IPS DF 4.7 (cell line): ENCODE data around the gene OR5L2.
"Not testable (repeated sequence)": the region's sequence is repeated elsewhere in the genome, so short reads cannot be mapped to it uniquely, and the experiment has no call there.

Experiments
- DNase-seq: peaks from one replicate; pipeline ENCODE4 v3.0.0-alpha.2; 2013; ENCODE audit warnings: low spot score; ENCODE audit errors: extremely low read depth

The OR5L2 gene

DNA sequence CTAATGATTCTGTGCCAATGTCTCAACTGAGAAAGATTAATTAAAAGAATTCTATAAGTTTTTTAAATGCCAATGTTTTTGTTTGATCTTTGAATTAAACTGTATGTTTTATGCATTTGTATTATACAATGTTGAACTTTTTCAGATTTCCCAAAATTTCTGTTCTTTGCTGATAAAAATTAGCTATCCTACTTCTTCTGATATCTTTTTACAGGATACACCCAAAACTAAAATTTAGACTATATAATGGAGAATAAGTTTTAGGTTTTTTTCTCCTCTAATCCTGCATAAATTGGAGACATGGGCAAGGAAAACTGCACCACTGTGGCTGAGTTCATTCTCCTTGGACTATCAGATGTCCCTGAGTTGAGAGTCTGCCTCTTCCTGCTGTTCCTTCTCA is at the start of gene OR5L2:
TSS of gene OR5L2 (plus strand) at position 301 of the 400 bp plus-strand sequence. CDS start at position 301, 0 bp downstream.
- no peak for DNase-seq

DNA sequence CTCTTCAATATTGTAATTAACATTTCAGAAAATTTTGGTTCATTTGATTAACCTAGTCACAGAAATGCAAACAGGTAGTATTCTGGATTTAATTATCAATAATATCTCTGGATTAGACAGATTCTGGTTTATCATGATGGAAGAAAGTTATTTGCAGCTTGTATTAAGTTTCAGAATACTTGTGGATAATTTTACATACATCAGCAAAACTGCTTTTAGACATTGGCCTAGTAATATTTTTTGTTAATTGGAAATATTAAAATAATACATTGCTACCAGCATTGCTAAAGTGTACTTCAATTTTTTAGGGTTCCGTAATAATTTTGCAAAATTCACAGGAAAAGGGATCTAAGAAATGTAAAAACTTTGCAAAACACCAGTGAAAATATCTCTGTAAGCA is 35.4 kb upstream of the OR5L2 start:
- DNase-seq, result no peak

DNA sequence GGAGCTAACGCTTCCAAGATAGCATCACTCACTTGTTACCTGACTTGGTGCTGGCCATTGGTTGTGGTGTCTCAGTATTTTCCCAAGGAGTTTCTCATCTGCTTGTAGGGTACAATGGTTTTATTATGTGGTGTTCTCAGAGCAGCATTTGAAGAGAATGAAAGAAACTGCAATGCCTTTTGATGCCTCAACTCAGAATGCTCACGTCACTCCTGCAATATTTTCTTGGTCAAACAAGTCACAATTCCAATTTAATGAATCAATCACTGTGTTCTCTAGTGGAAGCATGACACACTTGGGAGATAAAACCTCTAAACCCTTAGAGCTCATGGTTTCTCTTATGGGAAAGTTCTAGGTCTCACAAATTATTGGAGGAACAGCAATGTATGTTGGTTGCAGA is 33.7 kb upstream of the OR5L2 start:
- no peak for DNase-seq

DNA sequence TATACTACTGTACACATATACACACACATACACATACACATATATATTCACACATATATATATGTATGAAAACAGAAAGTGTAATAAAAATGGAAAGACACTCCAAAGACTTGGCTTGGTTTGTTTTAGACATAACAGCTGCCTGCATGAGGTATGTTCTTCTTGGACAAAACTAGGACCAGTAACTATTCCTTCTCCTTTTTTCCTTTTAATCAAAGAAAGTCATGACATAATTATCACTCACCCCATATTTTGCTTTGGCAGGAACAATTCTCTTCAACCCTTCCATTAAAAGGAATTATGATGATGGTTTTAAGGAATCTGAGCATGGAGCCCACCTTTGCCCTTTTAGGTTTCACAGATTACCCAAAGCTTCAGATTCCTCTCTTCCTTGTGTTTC is 31.8 kb upstream of the OR5L2 start, which contains the start of gene OR5D14:
TSS of gene OR5D14 (plus strand) at position 301 of the 400 bp plus-strand sequence. CDS start at position 301, 0 bp downstream.
- no peak for DNase-seq

DNA sequence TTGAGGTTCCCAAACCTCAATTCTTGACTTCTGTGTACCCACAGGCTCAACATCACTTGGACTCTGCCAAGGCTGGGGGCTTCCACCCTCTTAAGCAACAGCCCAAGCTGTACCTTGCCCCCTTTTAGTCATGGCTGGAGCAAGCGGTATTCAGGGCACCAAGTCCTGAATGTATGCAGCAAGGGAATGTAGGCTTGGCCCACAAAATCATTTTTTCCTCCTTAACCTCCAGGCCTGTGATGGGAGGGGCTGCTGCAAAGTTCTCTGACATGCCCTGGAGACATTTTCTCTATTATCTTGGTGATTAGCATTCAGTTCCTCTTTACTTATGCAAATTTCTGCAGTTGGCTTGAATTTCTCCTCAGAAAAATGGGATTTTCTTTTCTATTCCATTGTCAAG is 20.8 kb upstream of the OR5L2 start:
- no peak for DNase-seq

DNA sequence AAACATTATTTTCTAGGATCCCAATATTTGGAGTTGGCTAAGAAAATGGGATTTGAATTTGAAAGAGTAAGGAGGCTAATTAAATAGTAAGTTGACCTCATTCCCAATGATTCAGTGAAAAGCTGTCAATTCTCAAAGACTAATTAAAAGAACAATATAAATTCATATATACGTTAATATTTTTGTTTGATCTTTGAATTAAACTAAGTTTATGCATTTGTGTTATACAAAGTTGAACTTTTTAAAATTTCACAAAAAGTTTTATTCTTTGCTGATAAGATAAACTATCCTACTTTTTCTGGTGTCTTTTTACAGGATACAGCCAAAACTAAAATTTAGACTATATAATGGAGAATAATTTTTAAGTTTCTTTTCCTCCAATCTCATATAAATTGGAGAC is 16.0 kb upstream of the OR5L2 start, which contains the start of gene OR5L1:
TSS of gene OR5L1 (plus strand) at position 301 of the 400 bp plus-strand sequence. CDS start 100 bp downstream, outside the sequence.
- DNase-seq, result no peak

DNA sequence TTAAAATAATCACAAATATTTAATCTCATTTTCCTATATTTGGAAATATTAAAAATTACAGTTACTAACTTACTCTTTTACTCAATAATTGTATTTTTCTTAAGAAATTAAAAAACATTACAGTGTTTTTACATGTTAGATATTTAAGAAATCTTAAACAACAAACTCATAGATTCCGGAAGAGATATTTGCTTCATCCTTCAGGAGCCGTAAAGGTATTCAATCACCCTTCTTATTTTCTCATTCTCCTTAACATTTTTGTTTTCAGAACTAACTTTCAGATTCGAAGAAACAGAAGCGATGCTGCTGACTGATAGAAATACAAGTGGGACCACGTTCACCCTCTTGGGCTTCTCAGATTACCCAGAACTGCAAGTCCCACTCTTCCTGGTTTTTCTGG is 7.7 kb upstream of the OR5L2 start, which contains the start of gene OR5D18:
TSS of gene OR5D18 (plus strand) at position 301 of the 400 bp plus-strand sequence. CDS start at position 301, 0 bp downstream.
- no peak for DNase-seq

DNA sequence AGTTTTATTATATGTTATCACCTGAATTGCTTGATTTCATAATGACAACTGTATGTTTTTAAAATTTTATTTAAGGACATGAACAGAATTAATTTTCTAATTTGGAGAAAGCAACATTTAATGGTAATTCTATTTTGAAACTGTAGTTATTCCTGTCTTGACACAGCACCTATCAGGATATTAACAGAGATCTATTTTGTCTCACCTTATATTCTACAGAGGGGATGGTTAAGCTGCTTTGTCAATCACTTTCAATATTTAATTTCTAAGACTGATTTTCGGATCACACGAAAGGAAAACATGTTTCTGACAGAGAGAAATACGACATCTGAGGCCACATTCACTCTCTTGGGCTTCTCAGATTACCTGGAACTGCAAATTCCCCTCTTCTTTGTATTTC is 11.4 kb downstream of the OR5L2 start, which contains the start of gene OR5D16:
TSS of gene OR5D16 (plus strand) at position 301 of the 400 bp plus-strand sequence. CDS start at position 301, 0 bp downstream.
- DNase-seq, result no peak

DNA sequence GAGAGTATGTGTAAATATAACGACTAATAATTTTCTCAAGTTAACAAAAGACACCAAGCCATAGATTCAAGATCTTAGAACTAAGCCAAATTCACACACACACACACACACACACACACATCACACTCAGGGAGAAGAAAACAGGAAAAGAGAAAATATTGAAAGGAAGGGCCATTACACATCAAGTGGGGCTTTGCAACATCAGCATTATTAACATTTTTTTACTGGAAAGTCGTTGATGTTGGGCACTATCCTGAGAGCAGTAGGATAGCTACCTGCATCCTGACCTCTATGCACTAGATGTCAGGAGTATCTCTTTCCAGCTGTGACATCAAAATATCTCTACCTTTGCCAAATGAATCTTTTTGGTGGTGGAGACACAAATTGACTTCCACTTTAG is 20.4 kb downstream of the OR5L2 start:
- DNase-seq, result no peak

DNA sequence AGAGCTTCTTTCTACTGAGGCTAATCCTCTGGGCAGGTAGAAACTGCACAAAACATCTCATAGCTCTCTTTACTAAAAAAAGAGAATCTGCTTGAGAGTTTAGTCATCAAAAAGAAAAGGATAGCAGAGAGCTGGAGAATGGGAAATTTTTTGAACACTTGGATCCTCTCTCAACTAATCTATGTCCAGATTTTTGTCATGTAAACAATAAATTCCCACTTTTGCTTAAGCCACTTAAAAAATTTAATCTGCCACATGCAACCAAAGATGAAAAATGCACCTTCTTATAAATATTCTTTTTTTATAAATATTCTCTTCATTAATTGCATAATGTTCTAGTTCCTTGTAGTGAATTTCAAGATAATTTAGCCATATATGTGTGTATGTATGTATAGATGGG is 22.0 kb downstream of the OR5L2 start:
- no peak for DNase-seq

DNA sequence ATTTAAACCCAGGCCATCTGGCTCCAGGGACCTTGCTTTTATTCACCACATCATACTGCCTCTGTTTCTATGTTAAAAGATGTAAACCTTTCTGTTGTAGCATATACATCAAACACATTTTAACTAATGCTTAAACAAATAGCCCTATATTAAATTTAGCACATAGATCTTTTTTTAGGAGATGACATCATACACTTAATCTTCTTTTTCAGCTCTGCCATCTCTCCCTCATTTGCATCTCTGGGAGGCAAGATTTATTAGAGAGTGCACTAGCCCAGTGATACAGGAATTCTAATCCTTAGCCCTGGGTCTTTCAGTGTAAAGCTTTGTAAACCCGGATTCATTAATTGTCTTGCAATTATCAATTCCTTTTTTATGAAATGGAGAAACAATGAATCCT is 25.1 kb downstream of the OR5L2 start:
- no peak for DNase-seq

DNA sequence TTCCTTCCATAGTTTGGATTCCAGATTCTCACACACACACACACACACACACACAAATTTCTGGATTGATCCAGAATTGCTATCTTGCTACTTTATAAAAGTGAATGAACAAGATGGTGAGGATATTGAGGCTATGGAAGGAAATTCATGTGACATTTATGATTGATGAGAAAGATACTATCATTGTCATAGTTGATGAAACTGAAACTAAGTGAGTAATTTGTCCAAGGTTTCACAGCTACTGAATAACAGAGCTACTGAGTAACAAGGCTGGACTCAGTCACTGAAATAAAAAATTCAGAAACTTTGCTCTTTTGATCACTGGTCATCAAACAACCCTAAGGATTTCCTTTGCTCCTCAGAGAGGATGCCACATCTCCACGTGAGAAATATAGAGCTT is 27.7 kb downstream of the OR5L2 start:
- DNase-seq, result no peak

DNA sequence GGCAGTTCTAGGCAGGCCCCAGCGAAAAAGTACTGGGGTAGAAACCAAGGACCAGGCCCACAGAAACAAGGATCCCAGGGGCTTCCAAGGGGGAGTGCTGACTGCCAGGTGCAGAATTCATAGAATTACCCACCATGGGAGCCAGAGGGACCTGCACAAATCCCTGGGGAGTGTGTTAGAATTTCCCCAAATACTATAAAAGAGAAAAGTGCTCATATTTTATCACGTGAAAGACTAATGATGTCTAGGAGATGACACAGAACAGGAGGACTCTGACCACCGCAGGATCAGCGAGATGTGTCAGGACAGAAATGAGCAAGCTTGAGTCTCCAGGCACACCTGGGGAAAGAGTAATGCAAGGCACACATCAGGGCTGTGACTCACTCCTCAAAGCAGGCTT is 40.3 kb downstream of the OR5L2 start:
- DNase-seq, result not testable (repeated sequence)

DNA sequence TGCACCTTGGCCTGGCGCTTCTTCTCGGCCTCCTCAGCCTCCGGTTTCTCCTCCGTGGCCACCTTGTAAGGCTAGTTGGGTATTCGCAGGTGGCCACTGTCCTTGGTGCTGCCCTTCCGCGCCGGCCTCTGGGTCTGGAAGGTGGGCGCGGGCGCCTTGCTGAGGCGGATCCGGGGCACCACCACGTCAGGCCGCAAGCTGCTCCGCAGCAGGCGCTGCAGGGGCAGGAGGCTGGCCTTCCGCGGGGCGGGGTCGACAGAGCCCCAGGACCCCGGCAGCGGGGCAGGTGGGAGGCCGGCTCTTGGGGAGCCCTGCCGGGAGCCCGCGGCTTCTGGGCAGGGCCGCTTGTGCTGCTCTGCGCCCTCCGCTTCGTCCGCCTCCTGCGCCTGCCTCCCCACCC is 45.7 kb downstream of the OR5L2 start:
- not testable (repeated sequence) for DNase-seq

DNA sequence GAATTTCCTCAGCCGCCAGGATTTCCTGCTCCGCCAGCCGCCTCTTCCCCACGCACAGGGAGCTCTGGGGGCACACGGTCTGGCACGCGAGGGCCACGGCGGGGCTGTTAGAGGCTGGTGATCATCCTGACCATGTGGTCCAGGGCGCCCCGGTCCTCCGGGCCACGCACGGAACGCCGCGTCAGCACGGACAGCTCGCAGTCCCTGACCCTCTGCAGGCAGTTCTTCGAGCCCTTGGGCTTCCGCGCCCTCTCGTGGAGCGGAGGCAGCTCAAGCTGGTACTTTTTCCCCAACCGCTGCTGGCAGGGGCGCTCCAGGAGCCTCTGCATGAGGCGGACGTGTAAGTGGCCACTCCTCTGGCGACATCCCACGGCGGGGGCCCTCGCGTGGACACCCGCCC is 46.1 kb downstream of the OR5L2 start:
- DNase-seq, result not testable (repeated sequence)
